Astrocyte (in vitro differentiated cells and primary cell): ENCODE measurements around the gene SRCAP. TPM values are rescaled to one million over a fixed set of nuclear protein-coding genes. Genes with fewer than 3 reads are reported as not detected.

Source experiments
- DNase-seq: peaks from one replicate; pipeline ENCODE4 v3.0.0-alpha.2; 2010; ENCODE audit warnings: low read depth
- FAIRE-seq: peaks from 2 replicates; lab custom pipeline; 2011; peaks lifted over from hg19 to GRCh38; lab: Jason Lieb, UNC
- H2AFZ ChIP-seq: 2 replicates; pipeline ENCODE4 v1.6.0; 2012; ENCODE audit warnings: low read depth, low read length, inconsistent platforms
- H3K27ac ChIP-seq: 2 replicates; pipeline ENCODE4 v1.5.1; 2011; ENCODE audit warnings: low read depth, low read length, inconsistent platforms
- H3K27me3 ChIP-seq: 2 replicates; pipeline ENCODE4 v1.6.0; 2011; ENCODE audit warnings: low read length, inconsistent platforms; ENCODE audit not compliant: insufficient read depth
- H3K36me3 ChIP-seq: 2 replicates; pipeline ENCODE4 v1.5.1; 2011; ENCODE audit warnings: low read length, inconsistent platforms; ENCODE audit not compliant: insufficient read depth
- H3K4me1 ChIP-seq: 2 replicates; pipeline ENCODE4 v1.5.1; 2011; ENCODE audit warnings: low read length, inconsistent platforms; ENCODE audit not compliant: insufficient read depth
- H3K4me2 ChIP-seq: 2 replicates; pipeline ENCODE4 v1.6.0; 2012; ENCODE audit warnings: low read length, inconsistent platforms
- H3K4me3 ChIP-seq: 2 replicates; pipeline ENCODE4 v1.5.1; 2011; ENCODE audit warnings: low read depth, mild to moderate bottlenecking, low read length, inconsistent platforms; ENCODE audit not compliant: insufficient read depth
- H3K79me2 ChIP-seq: 2 replicates; pipeline ENCODE4 v1.6.0; 2012; ENCODE audit warnings: mild to moderate bottlenecking, low read length, inconsistent platforms; ENCODE audit not compliant: insufficient read depth
- H3K9ac ChIP-seq: 2 replicates; pipeline ENCODE4 v1.6.0; 2012; ENCODE audit warnings: mild to moderate bottlenecking, low read length, inconsistent platforms
- H3K9me3 ChIP-seq: 2 replicates; pipeline ENCODE4 v1.5.1; 2012; ENCODE audit warnings: low read depth, mild to moderate bottlenecking, low read length, inconsistent platforms; ENCODE audit not compliant: insufficient read depth
- H4K20me1 ChIP-seq: 2 replicates; pipeline ENCODE4 v1.6.0; 2012; ENCODE audit warnings: low read length, inconsistent platforms; ENCODE audit not compliant: insufficient read depth
- H3K27ac Mint-ChIP-seq: one replicate; pipeline ENCODE4 v1.8.0; 2021; ENCODE audit warnings: mild to moderate bottlenecking, mixed read lengths; ENCODE audit not compliant: unreplicated experiment
- H3K27me3 Mint-ChIP-seq: one replicate; pipeline ENCODE4 v1.8.0; 2021; ENCODE audit warnings: low read depth, mixed read lengths; ENCODE audit not compliant: unreplicated experiment
- H3K36me3 Mint-ChIP-seq: one replicate; pipeline ENCODE4 v1.8.0; 2021; ENCODE audit warnings: low read depth, mixed read lengths; ENCODE audit not compliant: unreplicated experiment
- H3K4me1 Mint-ChIP-seq: one replicate; pipeline ENCODE4 v1.8.0; 2021; ENCODE audit warnings: low read depth, mixed read lengths; ENCODE audit not compliant: unreplicated experiment
- H3K4me3 Mint-ChIP-seq: one replicate; pipeline ENCODE4 v1.8.0; 2021; ENCODE audit warnings: mild to moderate bottlenecking, moderate library complexity, mixed read lengths; ENCODE audit not compliant: unreplicated experiment
- H3K9me3 Mint-ChIP-seq: one replicate; pipeline ENCODE4 v1.8.0; 2021; ENCODE audit warnings: mild to moderate bottlenecking, mixed read lengths; ENCODE audit not compliant: unreplicated experiment
- EZH2 ChIP-seq: IDR thresholded peaks from 2 replicates; pipeline ENCODE4 v1.6.1; 2012; ENCODE audit warnings: mild to moderate bottlenecking, low read length, inconsistent platforms; ENCODE audit not compliant: insufficient read depth
- total RNA-seq: library from RNA; stranded (reverse); gene quantifications from 2 replicates; pipeline ENCODE4 v1.2.1, GENCODE V29; 2021
- TF ChIP-seq, protein P1 (sequence below): IDR thresholded peaks from 2 replicates; pipeline ENCODE4 v1.5.1; 2011; ENCODE audit warnings: low read depth, mild to moderate bottlenecking, inconsistent platforms, low read length, moderate library complexity; ENCODE audit not compliant: insufficient read depth

The SRCAP gene
- total RNA-seq, 1 donor from 2014 or later: 50.4 TPM

GRCh38 chr16:30737794-30738648 is 39.0 kb downstream of the SRCAP start:
- H4K20me1 ChIP-seq: peaks cover 59% of the 10 kb centered on the region
- peaks cover 15% of the 10 kb centered on the region for H3K79me2 ChIP-seq
- peaks cover 60% of the 10 kb centered on the region for H3K36me3 ChIP-seq
- no peaks in the 10 kb centered on the region for H3K27me3 Mint-ChIP-seq
- H3K4me1 Mint-ChIP-seq: peaks cover 22% of the 10 kb centered on the region
- H3K4me2 ChIP-seq: no peak overlapping the region
- no peak overlapping the region for H3K9ac ChIP-seq
- no peak for FAIRE-seq
- no peak overlapping the region for H2AFZ ChIP-seq
- peaks cover 21% of the 10 kb centered on the region for H3K4me1 ChIP-seq
- TF ChIP-seq EZH2: no peak
- TF ChIP-seq, protein P1, sequence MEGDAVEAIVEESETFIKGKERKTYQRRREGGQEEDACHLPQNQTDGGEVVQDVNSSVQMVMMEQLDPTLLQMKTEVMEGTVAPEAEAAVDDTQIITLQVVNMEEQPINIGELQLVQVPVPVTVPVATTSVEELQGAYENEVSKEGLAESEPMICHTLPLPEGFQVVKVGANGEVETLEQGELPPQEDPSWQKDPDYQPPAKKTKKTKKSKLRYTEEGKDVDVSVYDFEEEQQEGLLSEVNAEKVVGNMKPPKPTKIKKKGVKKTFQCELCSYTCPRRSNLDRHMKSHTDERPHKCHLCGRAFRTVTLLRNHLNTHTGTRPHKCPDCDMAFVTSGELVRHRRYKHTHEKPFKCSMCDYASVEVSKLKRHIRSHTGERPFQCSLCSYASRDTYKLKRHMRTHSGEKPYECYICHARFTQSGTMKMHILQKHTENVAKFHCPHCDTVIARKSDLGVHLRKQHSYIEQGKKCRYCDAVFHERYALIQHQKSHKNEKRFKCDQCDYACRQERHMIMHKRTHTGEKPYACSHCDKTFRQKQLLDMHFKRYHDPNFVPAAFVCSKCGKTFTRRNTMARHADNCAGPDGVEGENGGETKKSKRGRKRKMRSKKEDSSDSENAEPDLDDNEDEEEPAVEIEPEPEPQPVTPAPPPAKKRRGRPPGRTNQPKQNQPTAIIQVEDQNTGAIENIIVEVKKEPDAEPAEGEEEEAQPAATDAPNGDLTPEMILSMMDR: no peak
- no peak overlapping the region for H3K27ac ChIP-seq
- peaks cover 18% of the 10 kb centered on the region for H3K36me3 Mint-ChIP-seq
- no peak overlapping the region for H3K4me3 Mint-ChIP-seq
- H3K27ac Mint-ChIP-seq: no peak overlapping the region
- H3K9me3 Mint-ChIP-seq: no peaks in the 10 kb centered on the region
- H3K4me3 ChIP-seq: no peak overlapping the region
- no peaks in the 10 kb centered on the region for H3K9me3 ChIP-seq
- H3K27me3 ChIP-seq: no peaks in the 10 kb centered on the region
- DNase-seq: no peak

DNA sequence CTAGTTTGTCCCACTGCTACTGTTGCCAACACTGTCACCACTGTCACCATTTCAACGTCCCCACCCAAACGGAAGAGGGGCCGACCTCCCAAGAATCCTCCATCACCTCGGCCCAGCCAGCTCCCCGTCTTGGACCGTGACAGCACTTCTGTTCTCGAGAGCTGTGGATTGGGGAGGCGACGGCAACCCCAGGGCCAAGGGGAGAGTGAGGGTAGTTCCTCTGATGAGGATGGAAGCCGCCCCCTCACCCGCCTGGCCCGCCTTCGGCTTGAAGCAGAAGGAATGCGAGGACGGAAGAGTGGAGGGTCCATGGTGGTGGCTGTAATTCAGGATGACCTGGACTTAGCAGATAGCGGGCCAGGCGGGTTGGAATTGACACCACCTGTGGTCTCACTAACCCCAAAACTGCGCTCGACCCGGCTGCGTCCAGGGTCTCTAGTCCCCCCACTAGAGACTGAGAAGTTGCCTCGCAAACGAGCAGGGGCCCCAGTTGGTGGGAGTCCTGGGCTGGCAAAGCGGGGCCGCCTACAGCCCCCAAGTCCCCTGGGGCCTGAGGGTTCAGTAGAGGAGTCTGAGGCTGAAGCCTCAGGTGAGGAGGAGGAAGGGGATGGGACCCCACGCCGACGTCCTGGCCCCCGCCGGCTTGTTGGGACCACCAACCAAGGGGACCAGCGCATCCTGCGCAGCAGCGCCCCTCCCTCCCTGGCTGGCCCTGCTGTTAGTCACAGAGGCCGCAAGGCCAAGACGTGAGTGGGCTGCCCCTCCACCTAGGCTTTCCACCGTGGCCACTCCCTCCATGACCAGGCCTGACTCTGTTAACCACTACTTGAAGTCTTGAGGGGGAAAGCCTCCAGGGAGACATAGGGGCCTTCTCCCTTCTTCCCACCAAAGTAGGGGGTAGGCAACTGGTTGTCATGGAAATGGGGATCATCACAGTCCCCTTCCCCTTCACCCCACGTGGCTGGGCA is 40.3 kb downstream of the SRCAP start:
- no peaks in the 10 kb centered on the region for H3K9me3 ChIP-seq
- no peak overlapping the region for H3K4me3 ChIP-seq
- H3K27me3 ChIP-seq: no peaks in the 10 kb centered on the region
- FAIRE-seq: no peak
- peaks cover 12% of the 10 kb centered on the region for H3K79me2 ChIP-seq
- no peak overlapping the region for H2AFZ ChIP-seq
- no peak overlapping the region for H3K4me2 ChIP-seq
- no peak overlapping the region for H3K9ac ChIP-seq
- H4K20me1 ChIP-seq: peaks cover 55% of the 10 kb centered on the region
- H3K4me1 Mint-ChIP-seq: peaks cover 22% of the 10 kb centered on the region
- peaks cover 16% of the 10 kb centered on the region for H3K36me3 Mint-ChIP-seq
- peaks cover 21% of the 10 kb centered on the region for H3K4me1 ChIP-seq
- H3K4me3 Mint-ChIP-seq: no peak overlapping the region
- no peak overlapping the region for H3K27ac Mint-ChIP-seq
- TF ChIP-seq EZH2: no peak
- TF ChIP-seq, protein P1: no peak
- no peak overlapping the region for H3K27ac ChIP-seq
- peaks cover 52% of the 10 kb centered on the region for H3K36me3 ChIP-seq
- no peak for DNase-seq
- H3K27me3 Mint-ChIP-seq: no peaks in the 10 kb centered on the region
- no peaks in the 10 kb centered on the region for H3K9me3 Mint-ChIP-seq
